ENCODE data around the gene LACC1.

- no peak for TF ChIP-seq CTCF (IDR thresholded peaks at IDR 0.05; ENCODE audit: low read depth, low read length)
- TF ChIP-seq POLR2A (IDR thresholded peaks at IDR 0.05; ENCODE audit: extremely low read depth, insufficient read length): no peak
- no peak for TF ChIP-seq MAX (IDR thresholded peaks at IDR 0.05; ENCODE audit: low read depth, low read length)
These were observed 37.1 kb downstream of the LACC1 start for GRCh38 chr13:43916828-43917227.

Data from NB4 (cell line).